ENCODE measurements around the gene TUBE1.
"Not testable (repeated sequence)": the region's sequence is repeated elsewhere in the genome, so short reads cannot be mapped to it uniquely, and the experiment has no call there.

The TUBE1 gene

GRCh38 chr6:112065426-112065986 lies 21.8 kb downstream of the TUBE1 start:
- in situ Hi-C loops (cut with MboI; ENCODE audit: low sequenced_read_pairs) = no loop called here

- in situ Hi-C loops (cut with MboI; ENCODE audit: low sequenced_read_pairs) = no loop called here
Observed at GRCh38 chr6:112062966-112063365, 24.3 kb downstream of the TUBE1 start.

GRCh38 chr6:112061605-112062004 lies 25.7 kb downstream of the TUBE1 start:
- in situ Hi-C loops (cut with MboI; ENCODE audit: low sequenced_read_pairs) = no loop called here

- in situ Hi-C loops (cut with MboI; ENCODE audit: low sequenced_read_pairs) = no loop called here
Observed at GRCh38 chr6:112058243-112059032, 28.8 kb downstream of the TUBE1 start.

GRCh38 chr6:112054555-112055190 lies 32.6 kb downstream of the TUBE1 start:
- in situ Hi-C loops (cut with MboI; ENCODE audit: low sequenced_read_pairs) = no loop called here

GRCh38 chr6:112054001-112054400 lies 33.3 kb downstream of the TUBE1 start, which contains the start of gene CCN6:
CCN6 (plus strand) TSS chr6:112054104; CDS start chr6:112054358, 254 bp downstream.
- in situ Hi-C loops (cut with MboI; ENCODE audit: low sequenced_read_pairs) = no loop called here

- in situ Hi-C loops (cut with MboI; ENCODE audit: low sequenced_read_pairs) = not testable (repeated sequence)
Observed at GRCh38 chr6:112051251-112051740, 36.0 kb downstream of the TUBE1 start.

- in situ Hi-C loops (cut with MboI; ENCODE audit: low sequenced_read_pairs) = no loop called here
Observed at GRCh38 chr6:112050429-112050828, 36.9 kb downstream of the TUBE1 start.

- in situ Hi-C loops (cut with MboI; ENCODE audit: low sequenced_read_pairs) = no loop called here
Observed at GRCh38 chr6:112049996-112050395, 37.3 kb downstream of the TUBE1 start.

GRCh38 chr6:112049026-112049799 lies 38.1 kb downstream of the TUBE1 start:
- in situ Hi-C loops (cut with MboI; ENCODE audit: low sequenced_read_pairs) = no loop called here

GRCh38 chr6:112047523-112047922 lies 39.8 kb downstream of the TUBE1 start:
- in situ Hi-C loops (cut with MboI; ENCODE audit: low sequenced_read_pairs) = not testable (repeated sequence)

GRCh38 chr6:112044856-112045255 lies 42.4 kb downstream of the TUBE1 start:
- in situ Hi-C loops (cut with MboI; ENCODE audit: low sequenced_read_pairs) = no loop called here

- in situ Hi-C loops (cut with MboI; ENCODE audit: low sequenced_read_pairs) = no loop called here
Observed at GRCh38 chr6:112044196-112044595, 43.1 kb downstream of the TUBE1 start.

GRCh38 chr6:112043032-112044007 lies 44.0 kb downstream of the TUBE1 start:
- in situ Hi-C loops (cut with MboI; ENCODE audit: low sequenced_read_pairs) = no loop called here

- in situ Hi-C loops (cut with MboI; ENCODE audit: low sequenced_read_pairs) = no loop called here
Observed at GRCh38 chr6:112041535-112041934, 45.7 kb downstream of the TUBE1 start.

GRCh38 chr6:112040956-112041355 lies 46.3 kb downstream of the TUBE1 start:
- in situ Hi-C loops (cut with MboI; ENCODE audit: low sequenced_read_pairs) = no loop called here

- in situ Hi-C loops (cut with MboI; ENCODE audit: low sequenced_read_pairs) = no loop called here
Observed at GRCh38 chr6:112039431-112039770, 47.9 kb downstream of the TUBE1 start.

GRCh38 chr6:112038756-112039430 lies 48.4 kb downstream of the TUBE1 start:
- in situ Hi-C loops (cut with MboI; ENCODE audit: low sequenced_read_pairs) = no loop called here

- in situ Hi-C loops (cut with MboI; ENCODE audit: low sequenced_read_pairs) = no loop called here
Observed at GRCh38 chr6:112038268-112038667, 49.0 kb downstream of the TUBE1 start.

All from HL-60/S4 treated with phorbol 12-myristate 13-acetate at 8.2 ng/mL for 4 days and 3 days (cell line).